ENCODE data around the gene ZNF524.
A peak's percentile ranks its signal among the peaks of the same experiment; 100 is the strongest.

ZNF524 gene

GRCh38 chr19:55596304-55596703 lies 3.8 kb upstream of the ZNF524 start:
- no peak for TF ChIP-seq Cebpa-rat (IDR thresholded peaks at IDR 0.05)
- no peaks in the 10 kb centered on the region for H3K27me3 ChIP-seq

GRCh38 chr19:55597501-55597921 lies 2.6 kb upstream of the ZNF524 start:
- Histone ChIP-seq H3K9me3 (replicated peaks in 1 of 11) (peaks cover 0 to 18% (median 14%) of the 10 kb centered on the region in 11 experiments; a peak in 17 of 22 replicates), H3K4me3 (no peak overlapping the region), H3K4me1 (peaks cover 18 to 29% (median 21%) of the 10 kb centered on the region in 10 experiments), H3K27ac (no peak overlapping the region), H3K27me3 (no peaks in the 10 kb centered on the region), H3K4me2 (peak overlapping the region in 1 of 11 experiments; percentile 53; a peak in 1 of 22 replicates), H3K36me3 (peaks cover 50 to 62% (median 59%) of the 10 kb centered on the region in 11 experiments), H4K20me1 (peaks cover 0 to 8% (median 0%) of the 10 kb centered on the region in 11 experiments; a peak in 2 of 22 replicates), H3K9ac (no peak overlapping the region)
- no peak for TF ChIP-seq Cebpa-rat (IDR thresholded peaks at IDR 0.05)

More at GRCh38 chr19:55596304-55596703, 3.8 kb upstream of the ZNF524 start:
- no peak overlapping the region for H3K9ac ChIP-seq
- H3K27ac ChIP-seq = no peak overlapping the region
- peaks cover 6 to 17% (median 16%) of the 10 kb centered on the region in 10 experiments for H3K4me1 ChIP-seq
- H3K9me3 ChIP-seq (replicated peaks in 1 of 11) = peaks cover 0 to 18% (median 14%) of the 10 kb centered on the region in 11 experiments; a peak in 17 of 22 replicates
- no peak overlapping the region for H3K4me2 ChIP-seq
- H4K20me1 ChIP-seq = peaks cover 0 to 10% (median 0%) of the 10 kb centered on the region in 11 experiments; a peak in 2 of 22 replicates
- H3K36me3 ChIP-seq = peaks cover 58 to 69% (median 64%) of the 10 kb centered on the region in 11 experiments
- no peak overlapping the region for H3K4me3 ChIP-seq

- peaks cover 47 to 61% (median 59%) of the 10 kb centered on the region in 11 experiments for H3K36me3 ChIP-seq
- H3K4me2 ChIP-seq = peak overlapping the region in 10 of 11 experiments; percentile 24 to 53 (median 41); a peak in 16 of 22 replicates
- 0 out of 20 replicates have a peak overlapping the region, but pooled peaks of 1 of the 10 experiments have one; percentile 72 for H3K4me3 ChIP-seq
- 0 out of 22 replicates have a peak overlapping the region, but pooled peaks of 1 of the 11 experiments have one; percentile 9 for H3K9ac ChIP-seq
- H4K20me1 ChIP-seq = peaks cover 0 to 8% (median 0%) of the 10 kb centered on the region in 11 experiments; a peak in 1 of 22 replicates
- peaks cover 0 to 18% (median 14%) of the 10 kb centered on the region in 11 experiments; a peak in 17 of 22 replicates for H3K9me3 ChIP-seq (replicated peaks in 1 of 11)
- H3K27me3 ChIP-seq = no peaks in the 10 kb centered on the region
- TF ChIP-seq Cebpa-rat (IDR thresholded peaks at IDR 0.05) = no peak
- H3K4me1 ChIP-seq = peaks cover 18 to 34% (median 23%) of the 10 kb centered on the region in 10 experiments
- H3K27ac ChIP-seq = no peak overlapping the region
These were observed 2.1 kb upstream of the ZNF524 start for GRCh38 chr19:55598034-55598433.

- no peaks in the 10 kb centered on the region for H3K27me3 ChIP-seq
- peak overlapping the region; percentile 92 to 97 (median 94) for H3K9ac ChIP-seq
- H3K9me3 ChIP-seq (replicated peaks in 1 of 11) = peaks cover 0 to 22% (median 14%) of the 10 kb centered on the region in 11 experiments; a peak in 17 of 22 replicates
- peaks cover 39 to 57% (median 52%) of the 10 kb centered on the region in 11 experiments for H3K36me3 ChIP-seq
- TF ChIP-seq Cebpa-rat (IDR thresholded peaks at IDR 0.05) = no peak
- H3K27ac ChIP-seq = peak overlapping the region; percentile 95 to 99 (median 97)
- H3K4me3 ChIP-seq = peak overlapping the region; percentile 64 to 79 (median 70)
- peaks cover 0 to 8% (median 0%) of the 10 kb centered on the region in 11 experiments; a peak in 1 of 22 replicates for H4K20me1 ChIP-seq
- peak overlapping the region; percentile 29 to 66 (median 46); a peak in 21 of 22 replicates for H3K4me2 ChIP-seq
- peaks cover 20 to 42% (median 31%) of the 10 kb centered on the region in 10 experiments for H3K4me1 ChIP-seq
These were observed 1.2 kb upstream of the ZNF524 start for GRCh38 chr19:55598719-55599467.

GRCh38 chr19:55599468-55599841 lies 633 bp upstream of the ZNF524 start, which contains the start of gene FIZ1:
Gene FIZ1, minus strand, starts transcription at chr19:55599517. Its CDS starts 1,652 bp downstream, at chr19:55597865.
- peak within 1 kb of the TSS; percentile 75 to 96 (median 87) for H3K4me2 ChIP-seq
- H3K9ac ChIP-seq = peak within 1 kb of the TSS; percentile 92 to 97 (median 94)
- peaks cover 0 to 8% (median 0%) of the 10 kb centered on the region in 11 experiments; a peak in 1 of 22 replicates for H4K20me1 ChIP-seq
- H3K27me3 ChIP-seq = no peaks in the 10 kb centered on the region
- peaks cover 36 to 54% (median 48%) of the 10 kb centered on the region in 11 experiments for H3K36me3 ChIP-seq
- H3K27ac ChIP-seq = peak within 1 kb of the TSS; percentile 95 to 99 (median 97)
- peaks cover 26 to 48% (median 36%) of the 10 kb centered on the region in 10 experiments for H3K4me1 ChIP-seq
- H3K4me3 ChIP-seq = peak within 1 kb of the TSS; percentile 64 to 79 (median 70)
- no peak for TF ChIP-seq Cebpa-rat (IDR thresholded peaks at IDR 0.05)
- H3K9me3 ChIP-seq (replicated peaks in 1 of 11) = peaks cover 0 to 22% (median 14%) of the 10 kb centered on the region in 11 experiments; a peak in 17 of 22 replicates

GRCh38 chr19:55600662-55601028 lies 557 bp downstream of the ZNF524 start:
- TF ChIP-seq Cebpa-rat (IDR thresholded peaks at IDR 0.05) = no peak
- Histone ChIP-seq H3K9me3 (replicated peaks in 1 of 11) (peaks cover 0 to 15% (median 8%) of the 10 kb centered on the region in 11 experiments; a peak in 14 of 22 replicates), H3K36me3 (peaks cover 25 to 43% (median 37%) of the 10 kb centered on the region in 11 experiments), H3K4me2 (peak overlapping the region; percentile 75 to 96 (median 87)), H3K4me3 (peak overlapping the region; percentile 64 to 79 (median 70)), H3K27ac (peak overlapping the region; percentile 95 to 99 (median 97)), H4K20me1 (peaks cover 0 to 8% (median 0%) of the 10 kb centered on the region in 11 experiments; a peak in 1 of 22 replicates), H3K4me1 (peaks cover 30 to 52% (median 38%) of the 10 kb centered on the region in 10 experiments), H3K27me3 (no peaks in the 10 kb centered on the region), H3K9ac (peak overlapping the region; percentile 92 to 97 (median 94))

- no peaks in the 10 kb centered on the region for H3K27me3 ChIP-seq
- TF ChIP-seq Cebpa-rat (IDR thresholded peaks at IDR 0.05) = no peak
- peak overlapping the region; percentile 75 to 96 (median 87) for H3K4me2 ChIP-seq
- H4K20me1 ChIP-seq = peaks cover 0 to 8% (median 0%) of the 10 kb centered on the region in 11 experiments; a peak in 1 of 22 replicates
- H3K4me1 ChIP-seq = peaks cover 30 to 52% (median 40%) of the 10 kb centered on the region in 10 experiments
- peaks cover 0 to 10% (median 4%) of the 10 kb centered on the region in 11 experiments; a peak in 13 of 22 replicates for H3K9me3 ChIP-seq (replicated peaks in 1 of 11)
- H3K4me3 ChIP-seq = peak overlapping the region; percentile 64 to 79 (median 70)
- peak overlapping the region; percentile 95 to 99 (median 97); a peak in 19 of 22 replicates for H3K27ac ChIP-seq
- H3K9ac ChIP-seq = peak overlapping the region; percentile 92 to 97 (median 94)
- H3K36me3 ChIP-seq = peaks cover 21 to 38% (median 32%) of the 10 kb centered on the region in 11 experiments
These were observed 996 bp downstream of the ZNF524 start for GRCh38 chr19:55601084-55601483.
